Endothelial cell of umbilical vein (primary cell): Measurements from ENCODE around the gene CLEC14A. TPM values are rescaled to one million over a fixed set of nuclear protein-coding genes. Genes with fewer than 3 reads are reported as not detected.

Experiments
- BruUV-seq: library from RNA; stranded (reverse); fragments of 400-500 nt; replicated peaks from 2 replicates; lab custom pipeline; 2021; lab: Mats Ljungman, UMichigan
- CTCF ChIA-PET: fragments of 300-600, 350-600 bp; sonication (Branson Sonifier 250); formaldehyde crosslinking; loops from one replicate; lab custom pipeline; 2021; ENCODE audit warnings: antibody characterized with exemption, inconsistent platforms; lab: Charles Lee
- POLR2A ChIA-PET: fragments of 300-600, 350-600 bp; sonication (Branson Sonifier 250); formaldehyde crosslinking; loops from one replicate; lab custom pipeline; 2021; ENCODE audit warnings: antibody characterized with exemption, inconsistent platforms; lab: Charles Lee
- DNase-seq: peaks from one replicate; pipeline ENCODE4 v3.0.0-alpha.2; 2011; ENCODE audit warnings: low read depth, low spot score
- FAIRE-seq: peaks from 2 replicates; lab custom pipeline; 2011; peaks lifted over from hg19 to GRCh38; lab: Jason Lieb, UNC
- H2AFZ ChIP-seq: 2 replicates; pipeline ENCODE4 v1.6.0; 2012; ENCODE audit warnings: low read depth, low read length, control low read depth, inconsistent platforms
- H3K27ac ChIP-seq: 2 replicates; pipeline ENCODE4 v1.5.1; 2011; ENCODE audit warnings: low read depth, mild to moderate bottlenecking, control low read depth, low read length, moderate library complexity; ENCODE audit not compliant: insufficient read depth
- H3K27me3 ChIP-seq, 2 experiments: 2 replicates each; pipeline versions ENCODE4 v1.6.0 to v1.6.1; 2011; ENCODE audit warnings: low read length in 2 of 2, mixed read lengths in 1 of 2; ENCODE audit not compliant: control insufficient read depth in 2 of 2, insufficient read depth in 2 of 2
- H3K36me3 ChIP-seq, 2 experiments: 2 replicates in 1 of 2; 3 replicates in 1 of 2; pipeline ENCODE4 v1.5.1; 2011; ENCODE audit warnings: low read length in 2 of 2, mild to moderate bottlenecking in 1 of 2, moderate library complexity in 1 of 2; ENCODE audit not compliant: control insufficient read depth in 2 of 2, insufficient read depth in 2 of 2; ENCODE audit errors: extremely low read depth in 1 of 2
- H3K4me1 ChIP-seq: 3 replicates; pipeline ENCODE4 v1.5.1; 2011; ENCODE audit warnings: mild to moderate bottlenecking, low read length; ENCODE audit not compliant: control insufficient read depth, insufficient read depth; ENCODE audit errors: extremely low read depth
- H3K4me2 ChIP-seq: 2 replicates; pipeline ENCODE4 v1.6.1; 2011; ENCODE audit warnings: low read length, control low read depth, mixed read lengths; ENCODE audit not compliant: insufficient read depth
- H3K4me3 ChIP-seq, 3 experiments: fragments of 200-600 bp in 1 of 3; sonication (generic), shearing (Covaris generic) in 1 of 3; replicated peaks in 1 of 3; 2 replicates each; pipeline ENCODE4 v1.5.1; 2011 to 2016; ENCODE audit warnings: control low read depth in 3 of 3, low read length in 3 of 3, mild to moderate bottlenecking in 2 of 3, inconsistent platforms in 1 of 3, low read depth in 1 of 3, moderate library complexity in 1 of 3; ENCODE audit not compliant: insufficient read depth in 1 of 3
- H3K79me2 ChIP-seq: 2 replicates; pipeline ENCODE4 v1.6.0; 2012; ENCODE audit warnings: low read length, inconsistent platforms; ENCODE audit not compliant: control insufficient read depth, insufficient read depth
- H3K9ac ChIP-seq: replicated peaks from 2 replicates; pipeline ENCODE3; 2011; ENCODE audit warnings: low read length, control low read depth; ENCODE audit not compliant: insufficient read depth; ENCODE audit errors: extremely low read depth
- H3K9me1 ChIP-seq: replicated peaks from 3 replicates; pipeline ENCODE4 v1.6.0; 2011; ENCODE audit warnings: mild to moderate bottlenecking, low read length; ENCODE audit not compliant: control insufficient read depth, insufficient read depth; ENCODE audit errors: extremely low read depth
- H3K9me3 ChIP-seq: replicated peaks from 2 replicates; pipeline ENCODE4 v1.5.1; 2012; ENCODE audit warnings: low read length, inconsistent platforms; ENCODE audit not compliant: control insufficient read depth, insufficient read depth
- H4K20me1 ChIP-seq: replicated peaks from 2 replicates; pipeline ENCODE3; 2011; ENCODE audit warnings: mild to moderate bottlenecking, low read length; ENCODE audit not compliant: control insufficient read depth, insufficient read depth; ENCODE audit errors: extremely low read depth
- CTCF ChIP-seq, 2 donors: IDR thresholded peaks; 1 replicate in 1 of 2; 2 replicates in 1 of 2; pipeline ENCODE4 v1.5.1; 2011; ENCODE audit warnings: low read length in 2 of 2, mild to moderate bottlenecking in 2 of 2, moderate library complexity in 2 of 2, control low read depth in 1 of 2, inconsistent platforms in 1 of 2, low read depth in 1 of 2; ENCODE audit not compliant: insufficient read depth in 1 of 2; ENCODE audit errors: extremely low read depth in 1 of 2
- EZH2 ChIP-seq: IDR thresholded peaks from 2 replicates; pipeline ENCODE4 v1.6.1; 2012; ENCODE audit warnings: borderline replicate concordance, low read depth, mild to moderate bottlenecking, moderate library complexity, low read length, inconsistent platforms; ENCODE audit not compliant: severe bottlenecking
- GATA2 ChIP-seq: IDR thresholded peaks from 2 replicates; pipeline ENCODE4 v1.7.0; 2011; ENCODE audit warnings: low read depth, mild to moderate bottlenecking, moderate library complexity, mixed read lengths, low read length; ENCODE audit not compliant: insufficient read length, insufficient read depth
- MYC ChIP-seq: IDR thresholded peaks from one replicate; pipeline ENCODE4 v1.6.1; 2011; ENCODE audit warnings: mild to moderate bottlenecking, low read depth, low read length
- POLR2AphosphoS5 ChIP-seq: IDR thresholded peaks from 2 replicates; pipeline ENCODE4 v1.6.1; 2012; ENCODE audit warnings: low read depth, mild to moderate bottlenecking, control low read depth, low read length, moderate library complexity; ENCODE audit not compliant: insufficient read depth
- dilution Hi-C: fragments of 300-500 bp; cut with MboI; formaldehyde crosslinking; loops from one replicate; pipeline ENCODE4 v1.15.0; 2019; ENCODE audit warnings: low sequenced_read_pairs; ENCODE audit not compliant: extremely low pct_ligation_motif_present
- intact Hi-C: fragments of 100-400 bp; cut with micrococcal nuclease; formaldehyde crosslinking; loops from one replicate; pipeline ENCODE4 v1.10.0; 2022
- polyA plus RNA-seq, 4 experiments: library from polyadenylated mRNA; depleted of rRNA in 3 of 4; stranded (reverse) in 3 of 4; unstranded in 1 of 4; fragments of >200 nt; gene quantifications; 2 replicates each; pipeline versions ENCODE4 v1.2.1 to v1.2.3, GENCODE V29; 2011 to 2012; ENCODE audit warnings: missing spikeins in 1 of 4
- total RNA-seq: library from RNA; stranded (reverse); gene quantifications from 2 replicates; pipeline ENCODE4 v1.2.3, GENCODE V29; 2021
- TF ChIP-seq, protein P1 (sequence below): IDR thresholded peaks from 2 replicates; pipeline ENCODE4 v1.6.1; 2011; ENCODE audit not compliant: insufficient read depth, insufficient read length

CLEC14A gene
- total and polyA plus RNA-seq, 2 donors (not counting 3 experiments of a cell fraction or from before 2014, with no cell fraction given) = 396 to 562 TPM

DNA sequence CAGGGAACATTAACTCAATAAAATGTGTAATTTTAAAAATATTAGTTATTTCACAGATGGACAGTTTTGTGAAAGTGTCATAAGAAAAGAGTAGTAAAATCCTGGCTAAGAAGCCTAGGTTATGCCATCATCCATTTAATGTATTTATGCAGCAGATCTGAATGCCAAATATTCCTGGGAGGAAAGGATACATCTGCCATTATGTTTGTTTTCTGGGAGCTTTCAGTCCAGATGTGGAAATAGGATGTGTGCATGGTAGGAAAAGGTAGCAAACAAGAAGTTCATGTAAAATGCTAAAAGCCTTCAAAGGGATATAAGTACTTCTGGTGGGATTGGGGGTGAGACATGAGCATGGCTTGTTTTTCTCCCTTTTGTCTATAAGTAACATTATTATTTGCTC, 27.0 kb upstream of the CLEC14A start:
- Histone ChIP-seq H4K20me1 (no peaks in the 10 kb centered on the region), H3K4me1 (peaks cover 23% of the 10 kb centered on the region), H3K27ac (no peak overlapping the region), H3K9ac (no peak overlapping the region), H3K9me3 (no peaks in the 10 kb centered on the region), H3K79me2 (no peaks in the 10 kb centered on the region), H3K9me1 (no peaks in the 10 kb centered on the region), H3K27me3 (no peaks in the 10 kb centered on the region), H3K4me2 (no peak overlapping the region), H3K4me3 (no peak overlapping the region), H2AFZ (no peak overlapping the region), H3K36me3 (no peaks in the 10 kb centered on the region)
- dilution Hi-C loops = no loop called here
- intact Hi-C loops = no loop called here
- ChIA-PET CTCF (interaction anchor here (1.0 to 1.2 kb wide), 2 partner anchors 27 to 83 kb away, joined by 3 read pairs; partner anchors contain the start of gene CLEC14A), POLR2A (interaction anchor here (1.1 kb wide), 1 partner anchor 27 kb away, joined by 6 read pairs; the partner anchor contains the start of gene CLEC14A)
- DNase-seq = peak; percentile 79
- no peak for TF ChIP-seq CTCF (IDR thresholded peaks at IDR 0.05; ENCODE audit: extremely low read depth in 1 of 2, insufficient read depth in 1 of 2, low read depth in 1 of 2, low read length in 2 of 2)
- TF ChIP-seq, protein P1, sequence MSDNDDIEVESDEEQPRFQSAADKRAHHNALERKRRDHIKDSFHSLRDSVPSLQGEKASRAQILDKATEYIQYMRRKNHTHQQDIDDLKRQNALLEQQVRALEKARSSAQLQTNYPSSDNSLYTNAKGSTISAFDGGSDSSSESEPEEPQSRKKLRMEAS = no peak
- no peak for TF ChIP-seq MYC
- BruUV-seq = no TSS peak
- no peak for FAIRE-seq

GRCh38 chr14:38280081-38280480, 24.2 kb upstream of the CLEC14A start:
- Histone ChIP-seq H3K27me3 (no peaks in the 10 kb centered on the region), H3K79me2 (no peaks in the 10 kb centered on the region), H2AFZ (no peak overlapping the region), H3K4me2 (no peak overlapping the region), H3K4me1 (peaks cover 17% of the 10 kb centered on the region), H3K4me3 (no peak overlapping the region), H3K36me3 (no peaks in the 10 kb centered on the region), H3K9me1 (peaks cover 2% of the 10 kb centered on the region), H3K9ac (no peak overlapping the region), H3K27ac (no peak overlapping the region), H4K20me1 (no peaks in the 10 kb centered on the region), H3K9me3 (no peaks in the 10 kb centered on the region)
- FAIRE-seq (no peak), DNase-seq (no peak)
- intact Hi-C loops (no loop called here), dilution Hi-C loops (no loop called here)
- ChIA-PET CTCF (interaction anchor here (1.4 kb wide), 1 partner anchor 124 kb away, joined by 5 read pairs; no protein-coding TSS in a partner anchor), POLR2A (no interaction called here)
- TF ChIP-seq CTCF (IDR thresholded peaks at IDR 0.05; ENCODE audit: extremely low read depth in 1 of 2, insufficient read depth in 1 of 2, low read depth in 1 of 2, low read length in 2 of 2) = no peak
- TF ChIP-seq POLR2AphosphoS5 = no peak
- TF ChIP-seq MYC = no peak
- TF ChIP-seq GATA2 = no peak
- TF ChIP-seq EZH2 = no peak
- BruUV-seq = no TSS peak
